ENCODE results near the gene WASHC4. TPM values are rescaled to one million over a fixed set of nuclear protein-coding genes. Genes with fewer than 3 reads are reported as not detected.

Gene WASHC4
- total RNA-seq, 1 donor from 2014 or later: 32.0 TPM

DNA sequence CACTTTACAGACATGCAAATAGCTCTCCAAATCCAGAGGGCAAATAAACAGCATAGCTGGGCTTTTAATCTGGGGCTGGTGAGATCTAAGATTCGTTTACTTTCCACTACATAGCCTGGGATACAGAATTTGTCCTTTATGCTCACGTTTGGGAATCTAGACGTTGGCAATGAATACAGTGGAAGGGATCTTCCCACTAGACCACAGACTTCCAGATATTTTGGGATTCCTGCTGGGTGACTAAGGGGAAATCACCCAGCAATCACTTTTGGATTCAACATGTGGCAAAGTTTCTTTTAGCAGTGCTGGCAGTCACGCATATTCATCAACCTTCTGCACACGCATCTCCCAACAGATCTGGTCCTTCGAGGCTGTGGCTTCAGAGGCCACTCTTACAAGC, 104.9 kb downstream of the WASHC4 start:
- H3K4me1 Mint-ChIP-seq: no peaks in the 10 kb centered on the region

DNA sequence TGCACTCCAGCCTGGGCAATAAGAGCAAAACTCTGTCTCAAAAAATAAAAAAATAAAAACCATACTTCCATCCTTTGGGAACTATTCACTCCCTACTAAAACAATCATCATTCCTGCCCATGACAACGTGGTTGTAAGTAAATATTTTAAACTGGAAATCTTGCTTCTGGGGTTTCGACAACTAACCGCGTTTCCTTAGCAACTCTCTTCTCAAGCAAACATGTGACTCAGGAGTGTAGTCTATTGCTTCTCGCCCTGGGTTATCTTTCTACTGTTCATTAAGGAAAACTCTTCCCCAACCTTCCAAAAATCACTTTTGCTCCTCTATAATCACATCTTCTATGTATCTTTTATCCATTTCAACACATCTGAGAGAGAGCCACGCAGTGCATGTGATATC, 106.6 kb downstream of the WASHC4 start:
- H3K36me3 Mint-ChIP-seq (ENCODE audit: low read depth): peaks cover 23% of the 10 kb centered on the region
- TF ChIP-seq, protein P1, sequence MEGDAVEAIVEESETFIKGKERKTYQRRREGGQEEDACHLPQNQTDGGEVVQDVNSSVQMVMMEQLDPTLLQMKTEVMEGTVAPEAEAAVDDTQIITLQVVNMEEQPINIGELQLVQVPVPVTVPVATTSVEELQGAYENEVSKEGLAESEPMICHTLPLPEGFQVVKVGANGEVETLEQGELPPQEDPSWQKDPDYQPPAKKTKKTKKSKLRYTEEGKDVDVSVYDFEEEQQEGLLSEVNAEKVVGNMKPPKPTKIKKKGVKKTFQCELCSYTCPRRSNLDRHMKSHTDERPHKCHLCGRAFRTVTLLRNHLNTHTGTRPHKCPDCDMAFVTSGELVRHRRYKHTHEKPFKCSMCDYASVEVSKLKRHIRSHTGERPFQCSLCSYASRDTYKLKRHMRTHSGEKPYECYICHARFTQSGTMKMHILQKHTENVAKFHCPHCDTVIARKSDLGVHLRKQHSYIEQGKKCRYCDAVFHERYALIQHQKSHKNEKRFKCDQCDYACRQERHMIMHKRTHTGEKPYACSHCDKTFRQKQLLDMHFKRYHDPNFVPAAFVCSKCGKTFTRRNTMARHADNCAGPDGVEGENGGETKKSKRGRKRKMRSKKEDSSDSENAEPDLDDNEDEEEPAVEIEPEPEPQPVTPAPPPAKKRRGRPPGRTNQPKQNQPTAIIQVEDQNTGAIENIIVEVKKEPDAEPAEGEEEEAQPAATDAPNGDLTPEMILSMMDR (conservative IDR thresholded peaks at IDR 0.05): no peak
- H3K27ac Mint-ChIP-seq (ENCODE audit: unreplicated experiment): no peak overlapping the region
- DNase-seq (ENCODE audit: low read depth, low spot score): no peak
- H3K27me3 Mint-ChIP-seq (ENCODE audit: low read depth): no peaks in the 10 kb centered on the region
- no peak overlapping the region for H3K4me3 Mint-ChIP-seq
- H3K9me3 Mint-ChIP-seq: no peaks in the 10 kb centered on the region
- H3K4me1 Mint-ChIP-seq: peaks cover under 1% of the 10 kb centered on the region

More for the DNA sequence above, 104.9 kb downstream of the WASHC4 start:
- TF ChIP-seq, protein P1 (conservative IDR thresholded peaks at IDR 0.05): no peak
- Mint-ChIP-seq H3K9me3 (no peaks in the 10 kb centered on the region), H3K27ac (ENCODE audit: unreplicated experiment) (no peak overlapping the region), H3K27me3 (ENCODE audit: low read depth) (no peaks in the 10 kb centered on the region), H3K4me3 (no peak overlapping the region), H3K36me3 (ENCODE audit: low read depth) (peaks cover 25% of the 10 kb centered on the region)
- no peak for DNase-seq (ENCODE audit: low read depth, low spot score)

DNA sequence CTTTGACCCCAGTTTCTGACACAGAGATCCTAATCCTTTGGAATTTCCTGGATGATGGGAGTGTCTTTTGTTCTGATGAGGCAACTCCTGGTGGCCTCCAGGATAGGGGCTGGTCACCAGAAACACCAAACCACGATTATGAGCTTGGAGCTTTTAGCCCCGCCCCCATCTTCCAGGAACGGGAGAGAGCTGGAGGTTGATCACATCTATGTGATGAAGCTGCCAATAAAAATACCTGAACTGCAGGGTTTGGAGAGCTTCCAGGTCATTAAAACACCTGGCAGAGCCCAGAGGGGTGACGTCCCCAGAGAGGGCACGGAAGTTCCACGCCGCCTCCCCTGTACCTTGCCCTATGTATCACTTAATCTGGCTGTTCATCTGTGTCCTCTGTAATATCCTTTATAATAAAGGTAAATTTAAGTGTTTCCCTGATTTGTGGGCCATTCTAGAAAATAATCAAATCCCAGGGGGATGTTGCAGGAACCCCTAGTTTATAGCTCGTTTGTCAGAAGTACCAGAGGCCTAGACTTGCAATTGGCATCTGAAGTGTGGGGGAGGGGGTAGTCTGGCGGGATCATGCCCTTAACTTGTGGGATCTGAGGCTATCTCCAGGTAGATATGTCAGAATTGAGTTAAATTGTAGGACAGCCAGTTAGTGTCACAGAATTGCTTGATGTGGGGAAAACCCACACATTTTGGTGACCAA, 107.3 kb downstream of the WASHC4 start:
- H3K4me3 Mint-ChIP-seq: no peak overlapping the region
- H3K9me3 Mint-ChIP-seq: no peaks in the 10 kb centered on the region
- peaks cover 7% of the 10 kb centered on the region for H3K4me1 Mint-ChIP-seq
- H3K27me3 Mint-ChIP-seq (ENCODE audit: low read depth): no peaks in the 10 kb centered on the region
- no peak for DNase-seq (ENCODE audit: low read depth, low spot score)
- TF ChIP-seq, protein P1 (conservative IDR thresholded peaks at IDR 0.05): no peak
- peaks cover 23% of the 10 kb centered on the region for H3K36me3 Mint-ChIP-seq (ENCODE audit: low read depth)
- peak overlapping the region; percentile 66 for H3K27ac Mint-ChIP-seq (ENCODE audit: unreplicated experiment)

DNA sequence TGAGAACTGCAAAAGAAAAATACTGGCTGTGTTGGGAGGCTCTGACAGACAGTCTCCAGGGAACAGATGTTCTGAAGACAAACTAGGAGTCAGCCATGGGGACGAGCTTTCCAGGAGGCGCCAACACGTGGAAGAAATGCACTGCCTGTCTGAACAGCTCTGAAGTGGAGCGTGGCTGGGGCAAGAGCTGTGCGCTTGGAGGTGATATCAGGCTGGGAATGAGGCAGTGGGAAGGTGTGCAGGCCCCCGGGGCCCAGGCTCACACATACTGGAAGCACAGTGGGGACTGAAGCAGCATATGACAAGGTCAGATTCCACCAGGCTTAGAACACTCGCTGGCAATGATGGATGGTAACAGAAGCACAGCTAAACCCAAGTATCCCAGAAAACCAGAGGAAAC, 110.9 kb downstream of the WASHC4 start:
- H3K4me3 Mint-ChIP-seq: no peak overlapping the region
- no peaks in the 10 kb centered on the region for H3K27me3 Mint-ChIP-seq (ENCODE audit: low read depth)
- no peak for DNase-seq (ENCODE audit: low read depth, low spot score)
- peaks cover 19% of the 10 kb centered on the region for H3K4me1 Mint-ChIP-seq
- H3K27ac Mint-ChIP-seq (ENCODE audit: unreplicated experiment): peak overlapping the region; percentile 37
- H3K36me3 Mint-ChIP-seq (ENCODE audit: low read depth): peaks cover 19% of the 10 kb centered on the region
- H3K9me3 Mint-ChIP-seq: no peaks in the 10 kb centered on the region
- TF ChIP-seq, protein P1 (conservative IDR thresholded peaks at IDR 0.05): no peak

Other genes starting within 250 kb of the WASHC4 start
- 1.9 and 3.8 TPM in 2 replicates for gene SLC41A2, start 149.4 kb upstream of the WASHC4 start, total RNA-seq
- 26.0 and 26.1 TPM in 2 replicates for gene NOPCHAP1, start 121.4 kb upstream of the WASHC4 start, total RNA-seq
- gene ALDH1L2, start 23.3 kb upstream of the WASHC4 start, total RNA-seq: 4.0 and 4.2 TPM in 2 replicates
- 51.2 and 51.8 TPM in 2 replicates for gene APPL2, start 128.4 kb downstream of the WASHC4 start, total RNA-seq
- gene C12orf75, start 223.0 kb downstream of the WASHC4 start, total RNA-seq: 34.6 and 40.4 TPM in 2 replicates